ENCODE results near the gene CRYBA2. TPM values are rescaled to one million over a fixed set of nuclear protein-coding genes. Genes with fewer than 3 reads are reported as not detected.
A peak's percentile ranks its signal among the peaks of the same experiment; 100 is the strongest.

Gene CRYBA2
- total RNA-seq, 1 donor from 2014 or later, result not detected

- ChIA-PET CTCF (interaction anchor here (1.0 to 2.9 kb wide), 8 partner anchors 14 to 159 kb away, joined by 3 to 25 read pairs (median 4); no protein-coding TSS in a partner anchor), POLR2A (no interaction called here)
- ATAC-seq (ENCODE audit: low read depth), result peak; percentile 80
- intact Hi-C loops (cut with micrococcal nuclease), result loop anchor here (5.0 kb wide), 1 partner anchor 61 kb away; no protein-coding TSS in a partner anchor
- DNase-seq, result peak; percentile 70
- TF ChIP-seq, protein P1, sequence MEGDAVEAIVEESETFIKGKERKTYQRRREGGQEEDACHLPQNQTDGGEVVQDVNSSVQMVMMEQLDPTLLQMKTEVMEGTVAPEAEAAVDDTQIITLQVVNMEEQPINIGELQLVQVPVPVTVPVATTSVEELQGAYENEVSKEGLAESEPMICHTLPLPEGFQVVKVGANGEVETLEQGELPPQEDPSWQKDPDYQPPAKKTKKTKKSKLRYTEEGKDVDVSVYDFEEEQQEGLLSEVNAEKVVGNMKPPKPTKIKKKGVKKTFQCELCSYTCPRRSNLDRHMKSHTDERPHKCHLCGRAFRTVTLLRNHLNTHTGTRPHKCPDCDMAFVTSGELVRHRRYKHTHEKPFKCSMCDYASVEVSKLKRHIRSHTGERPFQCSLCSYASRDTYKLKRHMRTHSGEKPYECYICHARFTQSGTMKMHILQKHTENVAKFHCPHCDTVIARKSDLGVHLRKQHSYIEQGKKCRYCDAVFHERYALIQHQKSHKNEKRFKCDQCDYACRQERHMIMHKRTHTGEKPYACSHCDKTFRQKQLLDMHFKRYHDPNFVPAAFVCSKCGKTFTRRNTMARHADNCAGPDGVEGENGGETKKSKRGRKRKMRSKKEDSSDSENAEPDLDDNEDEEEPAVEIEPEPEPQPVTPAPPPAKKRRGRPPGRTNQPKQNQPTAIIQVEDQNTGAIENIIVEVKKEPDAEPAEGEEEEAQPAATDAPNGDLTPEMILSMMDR (IDR thresholded peaks at IDR 0.05), result peak; percentile 49
- H3K27ac Mint-ChIP-seq, result no peak overlapping the region
- no peaks in the 10 kb centered on the region for H3K9me3 Mint-ChIP-seq
- peaks cover 62% of the 10 kb centered on the region for H3K27me3 Mint-ChIP-seq
- no peaks in the 10 kb centered on the region for H3K36me3 Mint-ChIP-seq (ENCODE audit: low read depth)
- H3K4me3 Mint-ChIP-seq, result no peak overlapping the region
- peaks cover 16% of the 10 kb centered on the region for H3K4me1 Mint-ChIP-seq
Observed at GRCh38 chr2:218995972-218996711, 2.9 kb upstream of the CRYBA2 start.

DNA sequence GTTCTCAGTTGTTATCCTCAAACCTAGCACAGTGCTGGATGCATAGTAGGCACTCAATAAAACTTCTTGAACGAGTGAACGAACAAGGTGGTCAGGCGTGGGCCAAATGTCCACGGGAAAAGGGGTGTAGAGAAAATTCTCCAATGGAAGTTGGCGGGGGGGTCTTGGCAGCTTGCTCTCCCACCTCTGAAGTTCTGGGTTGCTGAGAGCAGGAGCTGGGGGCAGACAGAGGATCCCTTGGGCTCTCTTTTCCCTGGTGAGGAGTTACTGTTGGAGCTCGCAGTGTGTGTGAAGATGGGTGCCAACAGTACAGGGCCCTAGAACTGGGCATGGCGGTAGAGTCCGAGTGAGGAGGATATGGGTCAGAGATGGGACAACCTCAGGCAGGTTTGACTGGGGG, 2.3 kb upstream of the CRYBA2 start:
- ATAC-seq (ENCODE audit: low read depth) (no peak), DNase-seq (no peak)
- Mint-ChIP-seq H3K36me3 (ENCODE audit: low read depth) (no peaks in the 10 kb centered on the region), H3K9me3 (no peaks in the 10 kb centered on the region), H3K4me3 (no peak overlapping the region), H3K27ac (no peak overlapping the region), H3K27me3 (peaks cover 63% of the 10 kb centered on the region), H3K4me1 (peaks cover 16% of the 10 kb centered on the region)
- ChIA-PET CTCF (interaction anchor here (0.5 to 2.9 kb wide), 10 partner anchors 13 to 329 kb away, joined by 3 to 25 read pairs (median 3); no protein-coding TSS in a partner anchor), POLR2A (no interaction called here)
- intact Hi-C loops (cut with micrococcal nuclease), result loop anchor here (5.0 kb wide), 1 partner anchor 62 kb away; no protein-coding TSS in a partner anchor
- TF ChIP-seq, protein P1 (IDR thresholded peaks at IDR 0.05), result no peak

DNA sequence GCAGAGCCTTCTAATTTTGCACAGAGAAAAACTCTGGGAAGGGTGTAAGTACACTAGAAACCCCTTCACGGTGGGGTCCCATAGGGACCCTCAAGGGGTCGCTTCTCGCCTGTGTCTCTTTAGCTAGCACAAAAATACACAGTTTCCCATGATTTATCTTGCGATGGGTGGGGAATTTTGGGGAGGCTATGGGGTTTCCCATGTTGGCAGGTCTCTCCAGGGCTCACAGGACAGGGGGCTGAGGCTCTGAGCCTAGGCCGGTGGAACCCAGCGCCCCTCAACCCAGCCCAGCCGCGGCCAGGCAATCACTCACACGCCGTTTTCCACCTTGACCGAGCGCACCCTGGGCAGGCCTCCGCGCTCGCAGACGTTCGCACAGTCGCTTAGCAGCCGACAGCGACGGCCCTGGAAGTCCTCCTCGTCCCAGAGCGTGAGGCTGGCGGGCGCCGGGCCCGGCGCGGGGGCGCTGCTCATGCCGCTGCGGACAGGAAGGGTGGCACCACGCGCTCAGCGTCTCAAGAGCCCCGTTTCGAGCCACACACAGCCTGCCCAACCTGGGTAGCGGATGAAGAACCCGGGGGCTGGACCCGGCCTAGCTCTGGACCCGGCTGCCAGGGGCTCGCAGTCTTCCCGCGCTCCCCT, 398 bp downstream of the CRYBA2 start:
- Mint-ChIP-seq H3K9me3 (no peaks in the 10 kb centered on the region), H3K27ac (no peak overlapping the region), H3K4me3 (no peak overlapping the region), H3K4me1 (peaks cover 16% of the 10 kb centered on the region), H3K36me3 (ENCODE audit: low read depth) (no peaks in the 10 kb centered on the region), H3K27me3 (peaks cover 72% of the 10 kb centered on the region)
- TF ChIP-seq, protein P1 (IDR thresholded peaks at IDR 0.05), result no peak
- CTCF ChIA-PET, result no interaction called here
- intact Hi-C loops (cut with micrococcal nuclease), result no loop called here
- ATAC-seq (ENCODE audit: low read depth) (no peak), DNase-seq (no peak)
- POLR2A ChIA-PET, result no interaction called here

- DNase-seq (no peak), ATAC-seq (ENCODE audit: low read depth) (no peak)
- intact Hi-C loops (cut with micrococcal nuclease), result no loop called here
- H3K27me3 Mint-ChIP-seq, result peaks cover 74% of the 10 kb centered on the region
- no peak overlapping the region for H3K4me3 Mint-ChIP-seq
- ChIA-PET CTCF (no interaction called here), POLR2A (no interaction called here)
- no peaks in the 10 kb centered on the region for H3K9me3 Mint-ChIP-seq
- peaks cover 16% of the 10 kb centered on the region for H3K4me1 Mint-ChIP-seq
- H3K27ac Mint-ChIP-seq, result no peak overlapping the region
- TF ChIP-seq, protein P1 (IDR thresholded peaks at IDR 0.05), result no peak
- no peaks in the 10 kb centered on the region for H3K36me3 Mint-ChIP-seq (ENCODE audit: low read depth)
Observed at GRCh38 chr2:218992196-218992595, 1.0 kb downstream of the CRYBA2 start.

DNA sequence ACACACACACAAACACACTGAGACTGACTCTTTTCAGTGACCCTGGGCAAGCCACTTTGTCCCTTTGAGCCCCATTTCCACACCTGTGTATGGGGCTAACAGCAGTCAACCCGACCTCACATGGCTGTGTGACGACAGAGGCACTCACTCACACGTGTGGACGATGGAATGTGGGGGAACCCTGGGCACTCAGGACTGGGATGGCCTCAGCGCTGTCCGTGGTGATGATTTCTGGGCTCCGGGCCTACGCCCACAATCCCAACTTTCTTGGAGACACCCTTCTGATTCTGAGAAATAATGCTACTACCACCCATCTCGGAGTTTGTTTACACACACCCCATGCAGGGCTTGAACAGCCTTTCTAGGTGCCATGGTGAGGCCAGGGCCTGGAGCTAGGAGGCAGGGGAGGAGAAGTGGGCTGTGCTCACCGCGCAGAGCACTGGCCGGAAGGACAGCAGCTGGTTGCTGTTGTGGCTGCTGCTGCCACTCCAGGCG, 1.5 kb downstream of the CRYBA2 start:
- Mint-ChIP-seq H3K27me3 (peaks cover 76% of the 10 kb centered on the region), H3K9me3 (no peaks in the 10 kb centered on the region), H3K27ac (no peak overlapping the region), H3K4me1 (peaks cover 16% of the 10 kb centered on the region), H3K36me3 (ENCODE audit: low read depth) (no peaks in the 10 kb centered on the region), H3K4me3 (no peak overlapping the region)
- no peak for ATAC-seq (ENCODE audit: low read depth)
- ChIA-PET CTCF (no interaction called here), POLR2A (no interaction called here)
- no peak for DNase-seq
- intact Hi-C loops (cut with micrococcal nuclease), result no loop called here
- TF ChIP-seq, protein P1 (IDR thresholded peaks at IDR 0.05), result no peak
